ENCODE results near the gene NRP1.
A peak's percentile ranks its signal among the peaks of the same experiment; 100 is the strongest.

The NRP1 gene

DNA sequence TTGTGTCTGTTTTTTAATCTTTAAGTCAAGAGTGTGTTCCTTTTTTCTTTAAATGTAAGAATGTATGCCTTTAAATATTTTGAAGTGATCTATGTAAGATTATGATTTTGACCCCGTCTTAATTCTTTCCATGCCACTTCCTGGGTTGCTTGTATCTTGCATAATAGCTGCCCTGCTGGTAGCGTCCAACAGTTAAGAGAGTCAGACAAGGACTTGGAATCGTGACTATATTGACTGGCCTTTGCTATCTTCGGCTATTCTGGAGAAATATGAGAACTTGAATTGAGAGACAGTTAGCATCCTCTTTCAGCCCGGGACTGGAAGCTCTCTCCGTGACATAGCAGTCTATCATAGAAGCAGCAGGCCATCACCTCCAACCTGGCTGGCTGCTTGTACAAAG lies 13.0 kb downstream of the NRP1 start:
- Histone ChIP-seq H3K4me3 (ENCODE audit: severe bottlenecking) (no peak overlapping the region), H3K4me1 (ENCODE audit: insufficient read depth, poor library complexity, severe bottlenecking) (peaks cover 4% of the 10 kb centered on the region), H3K27ac (ENCODE audit: poor library complexity, severe bottlenecking) (no peak overlapping the region), H3K36me3 (ENCODE audit: low read depth) (peaks cover 80% of the 10 kb centered on the region), H3K27me3 (ENCODE audit: insufficient read depth, poor library complexity, severe bottlenecking) (no peaks in the 10 kb centered on the region), H3K9me3 (ENCODE audit: severe bottlenecking) (no peaks in the 10 kb centered on the region)
- DNase-seq (ENCODE audit: low spot score) (no peak), ATAC-seq (ENCODE audit: low read depth) (no peak)
- TF ChIP-seq, protein P1, sequence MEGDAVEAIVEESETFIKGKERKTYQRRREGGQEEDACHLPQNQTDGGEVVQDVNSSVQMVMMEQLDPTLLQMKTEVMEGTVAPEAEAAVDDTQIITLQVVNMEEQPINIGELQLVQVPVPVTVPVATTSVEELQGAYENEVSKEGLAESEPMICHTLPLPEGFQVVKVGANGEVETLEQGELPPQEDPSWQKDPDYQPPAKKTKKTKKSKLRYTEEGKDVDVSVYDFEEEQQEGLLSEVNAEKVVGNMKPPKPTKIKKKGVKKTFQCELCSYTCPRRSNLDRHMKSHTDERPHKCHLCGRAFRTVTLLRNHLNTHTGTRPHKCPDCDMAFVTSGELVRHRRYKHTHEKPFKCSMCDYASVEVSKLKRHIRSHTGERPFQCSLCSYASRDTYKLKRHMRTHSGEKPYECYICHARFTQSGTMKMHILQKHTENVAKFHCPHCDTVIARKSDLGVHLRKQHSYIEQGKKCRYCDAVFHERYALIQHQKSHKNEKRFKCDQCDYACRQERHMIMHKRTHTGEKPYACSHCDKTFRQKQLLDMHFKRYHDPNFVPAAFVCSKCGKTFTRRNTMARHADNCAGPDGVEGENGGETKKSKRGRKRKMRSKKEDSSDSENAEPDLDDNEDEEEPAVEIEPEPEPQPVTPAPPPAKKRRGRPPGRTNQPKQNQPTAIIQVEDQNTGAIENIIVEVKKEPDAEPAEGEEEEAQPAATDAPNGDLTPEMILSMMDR (IDR thresholded peaks at IDR 0.05; ENCODE audit: poor library complexity, severe bottlenecking) = no peak

DNA sequence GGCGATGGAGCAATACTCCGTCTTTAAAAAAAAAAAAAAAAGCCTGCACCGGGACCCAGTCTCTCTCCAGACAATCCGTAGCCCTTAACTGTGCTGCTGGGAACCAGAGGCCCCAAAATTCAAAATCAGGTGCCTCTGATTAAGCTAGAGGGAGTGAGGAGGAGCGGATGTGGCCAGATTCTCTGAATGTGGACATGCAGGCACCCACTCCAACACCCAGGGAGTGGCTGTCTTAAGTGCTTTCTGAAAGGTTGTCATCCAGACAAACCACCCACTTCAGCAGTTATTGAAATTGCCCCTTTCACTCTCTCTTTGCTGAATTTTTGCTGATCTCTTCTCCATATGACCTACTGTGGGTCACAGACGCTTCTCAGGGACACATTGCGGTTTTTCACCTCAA lies 14.2 kb downstream of the NRP1 start:
- TF ChIP-seq, protein P1 (IDR thresholded peaks at IDR 0.05; ENCODE audit: poor library complexity, severe bottlenecking) = no peak
- Histone ChIP-seq H3K27ac (ENCODE audit: poor library complexity, severe bottlenecking) (no peak overlapping the region), H3K27me3 (ENCODE audit: insufficient read depth, poor library complexity, severe bottlenecking) (no peaks in the 10 kb centered on the region), H3K4me1 (ENCODE audit: insufficient read depth, poor library complexity, severe bottlenecking) (peaks cover 13% of the 10 kb centered on the region), H3K9me3 (ENCODE audit: severe bottlenecking) (no peaks in the 10 kb centered on the region), H3K36me3 (ENCODE audit: low read depth) (peaks cover 79% of the 10 kb centered on the region), H3K4me3 (ENCODE audit: severe bottlenecking) (no peak overlapping the region)
- DNase-seq (ENCODE audit: low spot score) (no peak), ATAC-seq (ENCODE audit: low read depth) (no peak)

DNA sequence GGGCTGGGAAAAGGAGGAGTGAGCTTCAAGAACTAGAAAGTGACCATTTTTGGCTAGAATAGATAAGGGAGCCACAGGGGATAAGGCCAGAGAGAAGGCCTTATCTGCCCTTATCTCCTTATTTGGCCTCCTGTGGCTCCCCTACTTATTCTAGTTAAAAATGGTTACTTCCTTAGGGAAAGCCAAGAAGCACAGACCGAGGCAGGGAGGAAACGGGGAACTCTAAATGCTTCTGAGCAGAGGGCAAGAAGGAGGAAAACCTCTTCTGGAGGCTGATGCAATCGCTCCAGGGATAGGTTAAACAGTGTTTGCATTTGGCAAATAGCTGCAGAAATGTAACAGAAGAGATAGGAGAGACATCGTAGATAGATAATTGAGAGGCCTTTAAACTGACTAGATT lies 18.6 kb downstream of the NRP1 start:
- ATAC-seq (ENCODE audit: low read depth) = no peak

DNA sequence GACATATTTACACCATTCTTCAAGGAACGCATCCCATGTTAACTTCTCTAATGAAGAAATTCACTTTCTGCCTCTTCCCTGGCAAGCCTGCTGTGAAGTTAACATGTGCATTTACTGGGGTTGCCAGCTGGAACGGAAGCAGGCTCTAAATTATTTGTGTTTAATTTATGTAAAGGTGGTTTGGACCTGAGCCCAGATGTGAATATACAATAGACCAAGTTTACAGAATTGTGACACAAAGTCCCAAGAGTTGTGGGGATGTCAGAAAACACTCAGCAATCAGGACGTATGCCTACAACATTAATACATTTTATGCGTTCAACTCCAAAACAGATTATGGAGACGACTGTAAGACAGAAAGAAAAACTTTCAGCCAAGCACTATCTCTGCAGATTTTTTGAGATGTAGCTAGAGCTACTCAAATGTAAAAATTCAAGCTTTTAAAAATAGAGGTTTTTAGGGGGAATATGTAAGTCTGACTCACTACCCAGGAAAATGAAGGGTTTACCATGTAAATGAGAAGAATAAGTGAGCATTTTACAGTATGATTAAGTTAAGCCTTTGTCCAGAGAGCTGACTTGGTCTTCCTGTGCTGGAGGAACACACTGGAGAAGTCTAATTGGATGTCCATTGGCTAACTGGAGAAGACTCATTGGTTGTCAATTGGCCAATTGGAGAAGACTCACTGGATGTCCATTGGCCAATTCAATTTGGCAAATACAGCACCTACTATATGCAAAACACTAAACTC lies 19.5 kb downstream of the NRP1 start:
- TF ChIP-seq, protein P1 (IDR thresholded peaks at IDR 0.05; ENCODE audit: poor library complexity, severe bottlenecking) = no peak
- Histone ChIP-seq H3K4me3 (ENCODE audit: severe bottlenecking) (no peak overlapping the region), H3K4me1 (ENCODE audit: insufficient read depth, poor library complexity, severe bottlenecking) (peaks cover 26% of the 10 kb centered on the region), H3K27ac (ENCODE audit: poor library complexity, severe bottlenecking) (peak overlapping the region; percentile 70), H3K9me3 (ENCODE audit: severe bottlenecking) (no peaks in the 10 kb centered on the region), H3K27me3 (ENCODE audit: insufficient read depth, poor library complexity, severe bottlenecking) (no peaks in the 10 kb centered on the region), H3K36me3 (ENCODE audit: low read depth) (peaks cover 77% of the 10 kb centered on the region)
- DNase-seq (ENCODE audit: low spot score) = no peak
- peak; percentile 67 for ATAC-seq (ENCODE audit: low read depth)

More for the DNA sequence above, 18.6 kb downstream of the NRP1 start:
- Histone ChIP-seq H3K27ac (ENCODE audit: poor library complexity, severe bottlenecking) (peak overlapping the region; percentile 70), H3K9me3 (ENCODE audit: severe bottlenecking) (no peaks in the 10 kb centered on the region), H3K4me3 (ENCODE audit: severe bottlenecking) (no peak overlapping the region), H3K27me3 (ENCODE audit: insufficient read depth, poor library complexity, severe bottlenecking) (no peaks in the 10 kb centered on the region), H3K36me3 (ENCODE audit: low read depth) (peaks cover 78% of the 10 kb centered on the region), H3K4me1 (ENCODE audit: insufficient read depth, poor library complexity, severe bottlenecking) (peaks cover 26% of the 10 kb centered on the region)
- no peak for DNase-seq (ENCODE audit: low spot score)
- TF ChIP-seq, protein P1 (IDR thresholded peaks at IDR 0.05; ENCODE audit: poor library complexity, severe bottlenecking) = no peak

DNA sequence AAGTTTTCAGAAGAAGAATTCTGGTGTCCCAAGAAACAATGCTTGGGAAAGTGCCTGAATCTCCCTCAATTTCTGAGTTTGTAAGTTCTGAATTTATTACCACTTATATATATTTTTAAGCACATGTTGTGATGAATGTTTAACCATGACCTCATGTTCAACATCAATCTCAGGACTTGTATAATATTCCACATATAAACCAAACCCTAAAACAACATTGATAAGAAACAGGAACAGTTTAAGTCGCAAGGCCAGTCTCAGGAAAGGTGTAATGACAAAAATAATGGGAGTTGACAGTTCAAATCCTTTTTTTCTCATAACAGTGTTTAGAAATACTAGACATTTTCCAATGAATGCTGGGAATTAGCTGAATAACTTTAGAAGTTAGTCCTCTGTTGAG lies 22.8 kb downstream of the NRP1 start:
- Histone ChIP-seq H3K4me1 (ENCODE audit: insufficient read depth, poor library complexity, severe bottlenecking) (peaks cover 35% of the 10 kb centered on the region), H3K4me3 (ENCODE audit: severe bottlenecking) (no peak overlapping the region), H3K27me3 (ENCODE audit: insufficient read depth, poor library complexity, severe bottlenecking) (no peaks in the 10 kb centered on the region), H3K9me3 (ENCODE audit: severe bottlenecking) (no peaks in the 10 kb centered on the region), H3K27ac (ENCODE audit: poor library complexity, severe bottlenecking) (no peak overlapping the region), H3K36me3 (ENCODE audit: low read depth) (peaks cover 86% of the 10 kb centered on the region)
- TF ChIP-seq, protein P1 (IDR thresholded peaks at IDR 0.05; ENCODE audit: poor library complexity, severe bottlenecking) = no peak
- DNase-seq (ENCODE audit: low spot score) (no peak), ATAC-seq (ENCODE audit: low read depth) (no peak)
